Prostate gland (tissue), 2 donors: ENCODE measurements around the gene SLC12A3. TPM values are rescaled to one million over a fixed set of nuclear protein-coding genes. Genes with fewer than 3 reads are reported as not detected.
A peak's percentile ranks its signal among the peaks of the same experiment; 100 is the strongest.

ENCODE experiments used
- DNase-seq: peaks from one replicate; pipeline ENCODE4 v3.0.0-alpha.2; 2019; ENCODE audit warnings: low spot score
- H3K27ac ChIP-seq, 2 donors: fragments of 200-600 bp; sonication (generic); 2 replicates each; pipeline ENCODE4 v1.5.1; 2017 to 2019
- H3K27me3 ChIP-seq: fragments of 200-600 bp; sonication (generic); replicated peaks from 2 replicates; pipeline ENCODE4 v1.5.1; 2019; ENCODE audit not compliant: insufficient read depth
- H3K36me3 ChIP-seq, 2 donors: fragments of 200-600 bp; sonication (generic); 1 replicate in 1 of 2; 2 replicates in 1 of 2; pipeline versions ENCODE4 v1.5.1 to v1.8.1; 2017 to 2019
- H3K4me1 ChIP-seq: fragments of 200-600 bp; sonication (generic); replicated peaks from 2 replicates; pipeline ENCODE4 v1.5.1; 2019
- H3K4me3 ChIP-seq, 2 donors: fragments of 200-600 bp; sonication (generic); 2 replicates each; pipeline ENCODE4 v1.5.1; 2017 to 2019
- H3K9me3 ChIP-seq: fragments of 200-600 bp; sonication (generic); 2 replicates; pipeline ENCODE4 v1.5.1; 2017
- CTCF ChIP-seq, 4 experiments: fragments of 200-600 bp in 2 of 4; fragments of 450-650 bp in 2 of 4; sonication (generic) in 2 of 4; IDR thresholded peaks; 1 replicate in 3 of 4; 2 replicates in 1 of 4; pipeline ENCODE4 v1.5.1; 2016 to 2019; ENCODE audit warnings: antibody characterized with exemption in 4 of 4, mild to moderate bottlenecking in 2 of 4, moderate library complexity in 2 of 4
- POLR2A ChIP-seq: fragments of 450-650 bp; IDR thresholded peaks from one replicate; pipeline ENCODE4 v1.6.1; 2016; ENCODE audit warnings: antibody characterized with exemption, mild to moderate bottlenecking
- POLR2AphosphoS5 ChIP-seq: sonication (generic); formaldehyde crosslinking; IDR thresholded peaks from one replicate; pipeline ENCODE4 v1.6.1; 2017; ENCODE audit warnings: antibody characterized with exemption
- WGBS: methylation state at CpG from one replicate; pipeline ENCODE4 v1.1.5; 2018; 5-methylcytosine and 5-hydroxymethylcytosine counted together
- intact Hi-C: fragments of 100-400 bp; cut with DNase I; formaldehyde crosslinking; loops from one replicate; pipeline ENCODE4 v1.14.2; 2022
- total RNA-seq, 2 donors: library from RNA; depleted of rRNA; stranded (reverse); fragments of >200 nt; gene quantifications; one replicate each; pipeline ENCODE4 v1.1.0, GENCODE V29; 2016

SLC12A3 gene
- total RNA-seq, 2 donors from 2014 or later, result 0.23 TPM; not detected in 1

DNA sequence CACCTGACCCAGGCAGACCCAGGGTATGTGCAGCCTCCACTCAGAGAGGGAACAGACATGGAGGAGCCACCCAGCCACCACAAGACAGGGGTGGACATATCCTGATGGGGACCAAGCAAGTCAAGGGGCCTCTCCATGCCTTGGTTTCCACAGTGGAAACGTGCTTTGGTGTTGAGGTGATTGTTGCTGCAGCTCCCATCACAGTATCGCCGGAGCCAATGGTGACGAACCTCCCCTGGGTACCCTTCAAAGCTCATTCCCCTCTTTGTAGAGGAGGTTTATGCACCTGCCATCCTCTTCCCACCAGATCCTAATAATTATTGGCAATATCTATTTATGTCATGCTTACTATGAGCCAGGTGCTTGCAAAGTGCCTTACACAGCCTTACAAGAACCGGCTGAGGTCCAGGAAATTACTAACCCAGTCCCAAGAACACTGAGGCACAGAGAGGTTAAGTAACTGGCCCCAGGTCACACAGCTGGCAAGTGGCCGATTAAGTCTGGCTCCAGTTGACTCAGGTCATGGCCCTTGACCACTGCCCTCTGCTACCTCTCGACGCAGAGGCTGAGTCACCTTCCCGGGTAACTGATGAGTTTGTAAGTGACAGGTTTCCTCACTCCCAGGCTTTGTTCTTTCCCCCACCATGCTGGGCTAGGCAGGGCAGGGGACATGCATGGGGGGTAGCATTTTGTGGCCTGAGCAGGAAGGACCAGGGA, 20.6 kb downstream of the SLC12A3 start:
- intact Hi-C loops, result no loop called here
- Histone ChIP-seq H3K27me3 (no peaks in the 10 kb centered on the region), H3K4me3 (no peak overlapping the region), H3K9me3 (no peaks in the 10 kb centered on the region), H3K4me1 (peaks cover 3% of the 10 kb centered on the region), H3K36me3 (no peaks in the 10 kb centered on the region), H3K27ac (no peak overlapping the region)
- no peak for DNase-seq
- 95% methylated on average over 9 of the region's 9 CpGs for WGBS
- TF ChIP-seq POLR2A (no peak), CTCF (IDR thresholded peaks at IDR 0.05) (no peak), POLR2AphosphoS5 (no peak)

- Histone ChIP-seq H3K9me3 (no peaks in the 10 kb centered on the region), H3K36me3 (no peaks in the 10 kb centered on the region), H3K27me3 (no peaks in the 10 kb centered on the region), H3K4me3 (no peak overlapping the region), H3K4me1 (peaks cover 3% of the 10 kb centered on the region), H3K27ac (no peak overlapping the region)
- intact Hi-C loops, result no loop called here
- TF ChIP-seq POLR2AphosphoS5 (no peak), CTCF (IDR thresholded peaks at IDR 0.05) (no peak), POLR2A (no peak)
- DNase-seq, result no peak
- 95% methylated on average over 12 of the region's 12 CpGs for WGBS
These were observed 21.3 kb downstream of the SLC12A3 start for GRCh38 chr16:56886296-56886695.

- H3K4me3 ChIP-seq, result no peak overlapping the region
- H3K4me1 ChIP-seq, result peaks cover 3% of the 10 kb centered on the region
- intact Hi-C loops, result no loop called here
- TF ChIP-seq POLR2A, result no peak
- TF ChIP-seq POLR2AphosphoS5, result no peak
- no peak for TF ChIP-seq CTCF (IDR thresholded peaks at IDR 0.05)
- H3K36me3 ChIP-seq, result no peaks in the 10 kb centered on the region
- no peak for DNase-seq
- no peaks in the 10 kb centered on the region for H3K9me3 ChIP-seq
- H3K27ac ChIP-seq, result no peak overlapping the region
- no peaks in the 10 kb centered on the region for H3K27me3 ChIP-seq
- WGBS, result 86% methylated on average over 9 of the region's 9 CpGs
These were observed 21.8 kb downstream of the SLC12A3 start for GRCh38 chr16:56886826-56887225.

- TF ChIP-seq POLR2AphosphoS5 (no peak), POLR2A (no peak), CTCF (IDR thresholded peaks at IDR 0.05) (no peak)
- Histone ChIP-seq H3K4me3 (no peak overlapping the region), H3K36me3 (no peaks in the 10 kb centered on the region), H3K9me3 (no peaks in the 10 kb centered on the region), H3K27me3 (no peaks in the 10 kb centered on the region), H3K27ac (no peak overlapping the region), H3K4me1 (peaks cover 3% of the 10 kb centered on the region)
- WGBS, result 97% methylated on average over 7 of the region's 7 CpGs
- no peak for DNase-seq
- intact Hi-C loops, result no loop called here
These were observed 23.8 kb downstream of the SLC12A3 start for GRCh38 chr16:56888806-56889205.

DNA sequence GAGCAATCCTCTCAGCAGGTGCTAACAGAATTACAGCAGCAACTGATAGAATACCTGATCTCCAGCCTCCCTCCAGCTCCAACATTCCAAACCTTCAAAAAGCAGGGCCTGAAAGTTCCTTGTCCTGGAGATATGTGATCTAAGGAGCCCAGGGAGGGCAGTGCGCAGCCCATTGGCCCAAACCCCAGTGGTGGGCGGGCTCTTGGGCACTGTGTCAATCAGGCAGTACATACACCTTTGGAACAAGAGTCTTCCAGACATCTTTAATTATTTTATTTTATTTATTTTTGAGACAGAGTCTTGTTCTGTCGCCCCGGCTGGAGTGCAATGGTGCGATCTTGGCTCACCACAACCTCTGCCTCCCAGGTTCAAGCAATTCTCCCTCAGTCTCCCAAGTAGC, 24.2 kb downstream of the SLC12A3 start:
- H3K4me1 ChIP-seq, result peaks cover 3% of the 10 kb centered on the region
- intact Hi-C loops, result no loop called here
- 81% methylated on average over 5 of the region's 5 CpGs for WGBS
- no peak overlapping the region for H3K27ac ChIP-seq
- no peaks in the 10 kb centered on the region for H3K27me3 ChIP-seq
- TF ChIP-seq POLR2A (no peak), CTCF (IDR thresholded peaks at IDR 0.05) (no peak), POLR2AphosphoS5 (no peak)
- no peaks in the 10 kb centered on the region for H3K9me3 ChIP-seq
- no peaks in the 10 kb centered on the region for H3K36me3 ChIP-seq
- no peak overlapping the region for H3K4me3 ChIP-seq
- peak; percentile 47 for DNase-seq
